Glutamatergic neuron (in vitro differentiated cells): Measurements from ENCODE around the gene MLPH. TPM values are rescaled to one million over a fixed set of nuclear protein-coding genes. Genes with fewer than 3 reads are reported as not detected.

Experiments used
- DNase-seq: peaks from one replicate; pipeline ENCODE4 v3.0.0; 2022
- H3K27ac Mint-ChIP-seq: one replicate; pipeline ENCODE4 v1.8.0; 2020; ENCODE audit warnings: mild to moderate bottlenecking, mixed read lengths, inconsistent platforms; ENCODE audit not compliant: unreplicated experiment
- H3K27me3 Mint-ChIP-seq: one replicate; pipeline ENCODE4 v1.8.0; 2020; ENCODE audit warnings: mild to moderate bottlenecking, moderate library complexity, mixed read lengths, inconsistent platforms; ENCODE audit not compliant: unreplicated experiment
- H3K36me3 Mint-ChIP-seq: one replicate; pipeline ENCODE4 v1.8.0; 2020; ENCODE audit warnings: mild to moderate bottlenecking, mixed read lengths, inconsistent platforms; ENCODE audit not compliant: unreplicated experiment
- H3K4me1 Mint-ChIP-seq: one replicate; pipeline ENCODE4 v1.8.0; 2020; ENCODE audit warnings: mild to moderate bottlenecking, low read depth, mixed read lengths, inconsistent platforms; ENCODE audit not compliant: unreplicated experiment
- H3K4me3 Mint-ChIP-seq: one replicate; pipeline ENCODE4 v1.8.0; 2020; ENCODE audit warnings: mild to moderate bottlenecking, mixed read lengths, inconsistent platforms; ENCODE audit not compliant: unreplicated experiment
- H3K9me3 Mint-ChIP-seq: one replicate; pipeline ENCODE4 v1.8.0; 2020; ENCODE audit warnings: mild to moderate bottlenecking, moderate library complexity, mixed read lengths, inconsistent platforms; ENCODE audit not compliant: unreplicated experiment
- CTCF ChIP-seq: fragments of 200-600 bp; sonication (generic); IDR thresholded peaks from one replicate; pipeline ENCODE4 v1.5.0; 2021; ENCODE audit not compliant: partially characterized antibody, unreplicated experiment
- total RNA-seq: library from RNA; stranded (reverse); fragmentation: NEBNext Ultra II Directional; extraction: Animal tissue kit (Norgen Biotek cat#: 25700); gene quantifications from one replicate; pipeline ENCODE4 v1.2.1, GENCODE V29; 2021; ENCODE audit not compliant: unreplicated experiment

Gene MLPH
- total RNA-seq, 1 donor from 2014 or later, result 4.3 TPM

- DNase-seq, result no peak
- Mint-ChIP-seq H3K4me3 (no peak overlapping the region), H3K9me3 (peaks cover 10% of the 10 kb centered on the region), H3K27ac (peak overlapping the region; percentile 75), H3K36me3 (peaks cover 4% of the 10 kb centered on the region), H3K4me1 (peaks cover 34% of the 10 kb centered on the region), H3K27me3 (peaks cover 13% of the 10 kb centered on the region)
- TF ChIP-seq CTCF, result no peak
Measured at GRCh38 chr2:237539681-237540080, 52.6 kb downstream of the MLPH start.

DNA sequence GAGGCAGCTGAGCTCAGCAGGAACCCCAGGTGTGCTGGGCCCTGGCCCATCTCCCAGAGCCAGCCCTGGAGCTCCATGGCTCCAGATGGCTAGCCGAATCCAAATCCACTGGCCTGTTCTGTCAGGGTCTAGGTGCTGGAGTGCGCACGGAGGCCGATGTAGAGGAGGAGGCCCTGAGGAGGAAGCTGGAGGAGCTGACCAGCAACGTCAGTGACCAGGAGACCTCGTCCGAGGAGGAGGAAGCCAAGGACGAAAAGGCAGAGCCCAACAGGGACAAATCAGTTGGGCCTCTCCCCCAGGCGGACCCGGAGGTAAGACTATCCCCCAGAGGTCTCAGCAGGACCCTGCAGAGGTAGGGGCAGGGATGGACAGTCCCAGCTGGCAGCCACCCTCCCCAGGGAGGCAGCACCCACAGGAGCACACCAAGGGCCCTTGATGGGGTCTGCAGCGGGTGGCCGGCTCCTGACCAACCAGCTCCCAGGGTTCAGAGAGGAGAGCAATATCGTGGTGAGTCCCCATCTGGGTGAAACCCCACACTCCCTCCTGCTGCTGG lies 53.2 kb downstream of the MLPH start:
- H3K9me3 Mint-ChIP-seq, result peaks cover 10% of the 10 kb centered on the region
- DNase-seq, result no peak
- no peak for TF ChIP-seq CTCF

GRCh38 chr2:237540823-237541222 lies 53.8 kb downstream of the MLPH start:
- Mint-ChIP-seq H3K9me3 (peaks cover 10% of the 10 kb centered on the region), H3K27ac (peak overlapping the region; percentile 96), H3K4me3 (peak overlapping the region; percentile 61), H3K4me1 (peaks cover 34% of the 10 kb centered on the region), H3K36me3 (peaks cover 4% of the 10 kb centered on the region), H3K27me3 (peaks cover 13% of the 10 kb centered on the region)
- DNase-seq, result peak; percentile 67
- no peak for TF ChIP-seq CTCF

More for the DNA sequence above, 53.2 kb downstream of the MLPH start:
- H3K4me3 Mint-ChIP-seq, result peak overlapping the region; percentile 42
- peaks cover 34% of the 10 kb centered on the region for H3K4me1 Mint-ChIP-seq
- peak overlapping the region; percentile 96 for H3K27ac Mint-ChIP-seq
- peaks cover 4% of the 10 kb centered on the region for H3K36me3 Mint-ChIP-seq
- peaks cover 13% of the 10 kb centered on the region for H3K27me3 Mint-ChIP-seq

GRCh38 chr2:237541243-237541642 lies 54.2 kb downstream of the MLPH start:
- peaks cover 13% of the 10 kb centered on the region for H3K27me3 Mint-ChIP-seq
- DNase-seq, result no peak
- H3K27ac Mint-ChIP-seq, result peak overlapping the region; percentile 96
- peaks cover 10% of the 10 kb centered on the region for H3K9me3 Mint-ChIP-seq
- peaks cover 36% of the 10 kb centered on the region for H3K4me1 Mint-ChIP-seq
- H3K4me3 Mint-ChIP-seq, result peak overlapping the region; percentile 61
- H3K36me3 Mint-ChIP-seq, result peaks cover 4% of the 10 kb centered on the region
- TF ChIP-seq CTCF, result no peak

DNA sequence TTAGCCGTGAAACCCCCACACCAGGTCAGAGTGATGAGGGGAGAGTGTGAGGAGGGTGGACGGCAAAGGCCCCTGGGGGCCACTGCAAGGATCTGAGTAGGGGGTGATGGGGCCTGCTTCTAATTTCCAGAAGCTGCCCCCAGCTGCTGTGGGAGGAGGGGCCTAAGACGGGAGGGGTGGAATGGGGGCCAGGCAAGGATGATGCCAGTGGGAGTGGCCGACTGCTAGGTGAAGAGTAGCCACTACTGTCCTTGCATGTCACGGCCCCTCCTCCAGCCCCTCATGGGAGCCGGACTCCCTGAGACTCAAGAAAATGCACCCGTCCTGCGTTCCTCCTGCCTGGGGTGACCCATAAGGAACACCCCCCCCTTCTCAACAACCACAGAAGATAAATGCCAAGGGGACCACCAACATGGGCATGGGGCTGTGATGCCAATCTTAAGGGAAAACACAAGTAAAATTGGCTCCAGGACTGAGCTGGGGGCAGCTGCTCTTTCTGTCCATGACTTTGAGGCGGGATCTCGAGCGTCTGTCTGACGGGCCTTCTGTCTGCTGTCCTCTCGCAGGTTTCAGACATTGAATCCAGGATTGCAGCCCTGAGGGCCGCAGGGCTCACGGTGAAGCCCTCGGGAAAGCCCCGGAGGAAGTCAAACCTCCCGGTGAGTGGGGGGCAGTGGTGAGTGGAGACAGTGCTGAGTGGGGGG lies 55.1 kb downstream of the MLPH start:
- Mint-ChIP-seq H3K27ac (no peak overlapping the region), H3K9me3 (peaks cover 10% of the 10 kb centered on the region), H3K36me3 (peaks cover 4% of the 10 kb centered on the region), H3K4me1 (peaks cover 36% of the 10 kb centered on the region), H3K27me3 (peaks cover 14% of the 10 kb centered on the region), H3K4me3 (no peak overlapping the region)
- no peak for DNase-seq
- TF ChIP-seq CTCF, result no peak
